Measurements from ENCODE around the gene TSC22D1.

The TSC22D1 gene

DNA sequence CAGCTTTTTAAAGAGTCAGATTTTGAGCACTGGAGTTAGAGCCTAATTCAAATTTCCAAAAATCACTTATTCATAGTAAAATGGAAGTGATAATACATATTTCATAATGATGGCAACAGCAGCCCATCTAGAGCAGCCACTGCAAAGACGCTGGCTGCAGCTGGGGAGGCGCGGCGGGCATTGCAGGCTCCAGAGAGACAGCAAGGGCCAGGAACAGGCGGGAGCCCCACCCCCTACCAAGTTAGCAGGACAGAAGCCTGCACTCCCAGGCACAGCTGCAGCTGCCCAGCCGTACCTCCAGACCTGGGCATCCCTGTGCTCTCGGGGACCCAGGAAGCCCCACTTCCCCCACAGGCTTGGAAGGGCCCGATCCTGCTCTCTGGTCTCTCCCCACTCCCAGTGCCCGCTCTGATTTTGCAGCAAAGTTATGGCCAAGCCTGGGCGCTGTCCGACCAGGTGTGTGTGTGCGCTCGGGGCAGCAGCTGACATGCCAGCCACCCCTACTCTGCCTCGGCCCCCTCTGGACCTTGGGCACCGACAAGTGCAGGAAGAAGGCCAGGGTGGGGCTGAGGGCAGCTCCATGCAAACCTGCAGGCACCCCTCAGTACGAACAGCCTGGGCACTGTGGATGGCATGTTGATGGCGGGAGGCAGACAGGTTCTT, 117.7 kb downstream of the TSC22D1 start:
- in situ Hi-C loops (cut with HindIII; ENCODE audit: low sequenced_read_pairs), result loop anchor here (10.0 to 25.0 kb wide), 2 partner anchors 421 to 554 kb away; no protein-coding TSS in a partner anchor

DNA sequence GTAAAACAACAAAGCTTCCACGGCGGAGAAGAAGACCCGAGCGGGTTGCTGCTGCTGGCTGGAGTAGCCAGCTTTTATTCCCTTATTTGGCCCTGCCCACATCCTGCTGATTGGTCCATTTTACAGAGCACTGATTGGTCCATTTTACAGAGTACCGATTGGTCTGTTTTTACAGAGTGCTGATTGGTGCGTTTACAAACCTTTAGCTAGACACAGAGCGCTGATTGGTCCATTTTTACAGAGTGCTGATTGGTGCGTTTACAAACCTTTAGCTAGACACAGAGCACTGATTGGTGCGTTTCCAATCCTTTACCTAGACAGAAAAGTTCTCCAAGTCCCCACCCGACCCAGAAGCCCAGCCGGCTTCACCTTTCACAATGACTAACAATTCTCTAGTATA, 119.9 kb downstream of the TSC22D1 start:
- in situ Hi-C loops (cut with HindIII; ENCODE audit: low sequenced_read_pairs), result loop anchor here (10.0 to 25.0 kb wide), 2 partner anchors 419 to 551 kb away; no protein-coding TSS in a partner anchor

DNA sequence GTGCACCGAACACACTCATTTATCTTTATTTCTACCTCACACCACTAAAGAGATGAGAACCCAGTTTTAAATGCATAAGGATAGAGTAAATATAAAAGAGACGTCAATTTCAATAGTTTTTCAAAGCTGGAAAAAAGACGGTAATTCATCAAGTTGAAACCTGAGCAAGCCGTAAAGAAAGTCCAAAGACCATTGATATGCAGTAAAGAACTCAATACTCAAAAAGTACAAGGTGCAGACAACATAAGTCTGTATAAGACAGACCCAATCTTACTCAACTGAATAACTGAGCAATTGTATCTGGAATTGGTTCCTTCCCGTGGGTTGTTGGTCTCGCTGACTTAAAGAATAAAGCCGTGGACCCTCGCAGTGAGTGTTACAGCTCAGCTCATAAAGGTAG, 120.4 kb downstream of the TSC22D1 start:
- in situ Hi-C loops (cut with HindIII; ENCODE audit: low sequenced_read_pairs), result loop anchor here (10.0 to 25.0 kb wide), 2 partner anchors 418 to 551 kb away; no protein-coding TSS in a partner anchor

DNA sequence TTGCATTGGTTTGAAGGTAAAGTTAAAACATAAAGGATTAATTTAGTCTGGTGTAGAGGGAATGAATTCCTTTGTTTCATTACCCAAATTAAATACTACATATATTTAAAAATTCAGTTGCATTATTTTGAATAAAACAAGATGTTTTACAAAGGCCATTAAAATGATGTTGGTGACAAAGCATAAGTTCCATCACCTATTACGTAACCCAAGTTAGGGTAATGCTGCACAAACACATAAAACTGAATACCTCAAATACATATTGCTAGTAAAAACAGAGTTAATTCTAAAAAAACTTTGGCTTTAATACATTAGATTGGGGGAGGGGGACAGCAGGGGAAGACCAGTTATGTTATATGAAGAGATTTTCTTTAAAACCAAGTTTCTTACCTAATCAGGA, 122.2 kb downstream of the TSC22D1 start:
- in situ Hi-C loops (cut with HindIII; ENCODE audit: low sequenced_read_pairs), result loop anchor here (10.0 to 25.0 kb wide), 2 partner anchors 417 to 549 kb away; no protein-coding TSS in a partner anchor

DNA sequence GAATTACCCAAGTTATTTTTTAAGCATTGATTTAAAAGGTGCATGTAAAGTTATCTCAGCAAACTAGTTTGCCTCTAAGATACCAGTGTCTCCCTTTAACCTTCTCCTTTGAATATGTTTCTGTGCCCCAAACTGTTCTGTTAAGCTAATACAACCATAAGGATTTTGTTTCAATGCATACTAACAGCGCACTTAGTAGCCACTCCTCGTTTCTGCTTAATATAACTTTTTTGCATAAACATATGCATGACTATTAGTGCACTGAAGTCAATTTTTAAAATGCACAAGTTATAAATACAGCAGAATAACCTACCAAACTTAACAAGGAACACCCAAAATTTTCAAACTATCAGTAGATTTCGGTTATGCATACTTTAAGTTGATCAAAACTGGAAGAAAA, 123.1 kb downstream of the TSC22D1 start:
- in situ Hi-C loops (cut with HindIII; ENCODE audit: low sequenced_read_pairs), result loop anchor here (10.0 to 25.0 kb wide), 2 partner anchors 416 to 548 kb away; no protein-coding TSS in a partner anchor

DNA sequence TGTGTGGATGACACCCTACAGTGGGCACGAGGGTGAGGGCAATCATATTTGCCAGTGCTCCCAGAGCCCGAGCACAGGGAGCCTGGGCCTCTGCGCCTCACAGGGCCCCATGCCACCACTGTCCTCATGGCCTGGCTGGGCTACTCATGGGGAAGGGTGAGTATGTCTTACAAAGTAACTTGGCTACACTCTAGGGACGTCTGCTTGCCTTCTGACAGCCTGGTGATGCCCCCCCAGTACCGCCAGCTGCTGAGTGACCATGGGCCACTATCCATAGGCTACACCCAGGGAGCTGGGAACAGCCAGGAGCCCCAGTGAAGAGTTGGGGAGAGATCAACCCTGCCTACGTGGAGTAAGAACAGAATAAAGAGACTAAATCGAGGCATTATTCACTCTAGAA, 123.7 kb downstream of the TSC22D1 start:
- in situ Hi-C loops (cut with HindIII; ENCODE audit: low sequenced_read_pairs), result loop anchor here (10.0 to 25.0 kb wide), 2 partner anchors 415 to 548 kb away; no protein-coding TSS in a partner anchor

DNA sequence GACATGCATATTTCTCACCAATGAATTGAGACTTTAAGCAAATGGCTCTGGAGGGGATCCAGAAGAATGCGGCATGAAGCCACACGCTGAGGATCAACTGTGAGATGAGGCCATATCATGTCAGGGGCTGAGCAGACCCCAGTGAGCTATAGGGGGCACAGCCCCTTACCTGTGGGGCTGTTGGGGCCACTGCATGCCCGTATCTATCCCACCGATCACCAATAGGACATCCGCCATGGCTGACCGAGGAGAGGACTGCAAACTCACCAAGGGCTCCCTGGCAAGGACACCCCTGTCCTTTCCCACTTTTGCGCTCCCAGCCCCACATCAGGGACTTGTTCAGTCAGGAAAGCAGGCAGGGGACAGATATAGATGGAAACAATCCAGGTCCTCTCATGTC, 124.5 kb downstream of the TSC22D1 start:
- in situ Hi-C loops (cut with HindIII; ENCODE audit: low sequenced_read_pairs), result loop anchor here (10.0 to 25.0 kb wide), 2 partner anchors 414 to 547 kb away; no protein-coding TSS in a partner anchor

DNA sequence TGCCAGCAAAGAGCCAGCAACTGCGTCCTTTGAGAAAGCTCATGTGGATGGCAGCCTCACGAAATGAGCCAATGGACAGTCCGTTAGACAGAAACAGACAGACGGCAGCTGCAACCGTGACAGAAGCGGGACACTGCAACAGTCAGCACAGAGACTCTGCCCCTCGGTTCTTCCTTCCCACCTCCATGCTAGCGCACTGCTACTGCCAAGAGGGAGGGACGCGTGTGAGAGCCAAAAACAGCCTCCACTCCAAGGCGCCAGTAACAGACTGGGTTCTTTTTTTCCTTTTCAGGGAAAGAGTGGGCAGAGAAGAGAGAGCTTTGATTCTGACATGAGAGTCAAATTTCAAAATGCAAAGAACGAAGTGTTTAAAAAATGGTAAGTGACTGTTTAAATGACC, 125.0 kb downstream of the TSC22D1 start:
- in situ Hi-C loops (cut with HindIII; ENCODE audit: low sequenced_read_pairs), result loop anchor here (10.0 to 25.0 kb wide), 2 partner anchors 414 to 546 kb away; no protein-coding TSS in a partner anchor

DNA sequence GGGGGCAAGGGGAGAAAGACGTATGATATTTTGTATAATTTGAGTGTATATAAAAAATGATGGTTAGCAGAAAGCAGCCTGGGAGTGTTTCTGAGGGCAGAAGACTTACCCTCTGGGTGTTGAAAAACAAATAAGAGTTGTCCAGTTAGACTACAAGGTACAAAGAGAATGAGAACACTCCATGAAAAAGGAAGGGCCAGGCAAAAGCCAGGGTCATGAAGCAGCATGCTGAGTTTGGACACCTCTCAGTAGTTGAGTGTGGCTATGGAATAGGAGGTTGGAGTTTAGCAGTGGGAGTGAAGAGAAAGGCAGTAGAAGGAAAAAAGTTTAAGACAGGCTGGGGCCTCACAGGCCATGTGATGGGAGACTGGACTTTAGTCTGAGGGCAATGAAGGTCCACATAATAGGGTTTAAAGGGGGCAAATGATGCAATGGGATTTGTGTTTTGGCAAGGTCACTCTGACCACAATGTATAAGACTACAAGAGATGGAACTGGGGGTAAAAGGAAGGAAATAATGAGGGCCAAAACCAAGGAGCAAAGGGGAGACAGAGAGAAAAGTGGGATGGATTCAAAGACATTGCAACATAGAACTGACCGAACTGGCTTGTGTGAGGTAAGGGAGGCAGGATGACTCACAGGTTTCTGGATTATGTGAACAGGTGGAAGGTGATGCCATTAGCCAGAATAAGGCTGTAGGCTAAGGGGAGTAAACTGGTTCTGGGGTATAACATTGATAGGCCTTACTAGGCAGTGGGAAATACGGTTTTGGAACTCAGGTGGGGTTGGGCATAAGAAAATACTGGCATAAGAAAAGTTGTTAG, 125.9 kb downstream of the TSC22D1 start:
- in situ Hi-C loops (cut with HindIII; ENCODE audit: low sequenced_read_pairs), result loop anchor here (10.0 to 25.0 kb wide), 2 partner anchors 413 to 545 kb away; no protein-coding TSS in a partner anchor

DNA sequence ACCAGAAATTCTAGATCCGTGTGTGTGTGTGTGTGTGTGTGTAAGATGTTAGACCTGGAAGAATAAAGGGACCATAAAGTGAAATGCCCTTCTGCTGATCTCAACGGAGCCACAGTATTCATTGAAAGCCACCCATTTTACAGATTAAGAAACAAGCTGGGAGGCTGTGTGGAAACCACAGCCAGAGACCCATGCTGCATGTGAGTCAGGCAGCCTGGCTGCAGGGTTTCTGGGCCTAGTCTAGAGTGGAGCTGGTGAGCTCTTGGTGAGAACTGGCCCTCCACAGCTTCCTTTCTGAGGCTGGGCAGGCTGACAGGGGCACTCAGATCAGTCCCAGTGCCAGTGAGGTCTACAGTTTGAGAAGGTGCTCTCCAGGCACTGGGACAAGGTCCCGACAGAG, 127.3 kb downstream of the TSC22D1 start:
- in situ Hi-C loops (cut with HindIII; ENCODE audit: low sequenced_read_pairs), result no loop called here

DNA sequence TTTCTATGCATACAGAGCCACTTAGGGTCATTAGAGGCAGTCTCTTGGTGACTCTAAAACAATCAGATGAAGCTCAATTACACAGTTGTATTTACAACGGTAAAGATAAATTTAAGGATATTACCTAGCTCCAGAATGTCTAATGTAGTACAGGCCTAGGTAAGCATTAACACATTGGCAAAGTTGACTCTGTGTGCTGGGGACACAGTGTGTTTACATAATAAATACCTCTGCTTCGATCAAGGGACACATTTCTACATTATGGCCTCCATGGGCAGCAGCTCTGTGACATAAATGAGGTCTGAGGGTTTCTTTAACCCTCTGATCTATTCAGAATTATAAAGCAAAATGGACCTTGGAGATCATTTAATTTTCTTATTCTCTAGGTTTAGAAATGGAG, 127.8 kb downstream of the TSC22D1 start:
- in situ Hi-C loops (cut with HindIII; ENCODE audit: low sequenced_read_pairs), result no loop called here

DNA sequence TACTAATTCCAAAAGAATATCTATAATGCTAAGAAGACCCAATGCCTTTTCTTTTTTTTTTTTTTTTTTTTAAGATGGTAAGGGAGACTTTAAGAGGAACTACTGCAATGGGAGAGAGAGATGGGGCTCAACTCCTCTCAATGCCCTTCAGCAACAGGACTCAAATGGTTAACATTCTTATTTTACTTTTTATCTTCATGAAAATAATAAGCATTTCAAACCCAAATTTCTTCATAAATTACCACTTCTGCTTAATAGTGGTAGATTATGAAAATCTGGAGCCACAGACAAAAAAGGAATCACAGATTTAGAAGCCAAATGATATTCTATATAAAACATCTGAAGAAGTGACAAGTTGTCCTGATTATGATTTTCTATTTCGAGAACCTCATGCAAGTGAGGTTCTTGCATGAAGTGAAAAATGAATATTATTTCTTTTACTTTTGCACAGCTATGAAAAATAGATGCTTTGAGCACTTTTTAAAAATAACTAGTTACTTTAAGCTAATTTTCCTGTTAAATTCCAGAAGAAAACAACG, 128.3 kb downstream of the TSC22D1 start:
- in situ Hi-C loops (cut with HindIII; ENCODE audit: low sequenced_read_pairs), result no loop called here

DNA sequence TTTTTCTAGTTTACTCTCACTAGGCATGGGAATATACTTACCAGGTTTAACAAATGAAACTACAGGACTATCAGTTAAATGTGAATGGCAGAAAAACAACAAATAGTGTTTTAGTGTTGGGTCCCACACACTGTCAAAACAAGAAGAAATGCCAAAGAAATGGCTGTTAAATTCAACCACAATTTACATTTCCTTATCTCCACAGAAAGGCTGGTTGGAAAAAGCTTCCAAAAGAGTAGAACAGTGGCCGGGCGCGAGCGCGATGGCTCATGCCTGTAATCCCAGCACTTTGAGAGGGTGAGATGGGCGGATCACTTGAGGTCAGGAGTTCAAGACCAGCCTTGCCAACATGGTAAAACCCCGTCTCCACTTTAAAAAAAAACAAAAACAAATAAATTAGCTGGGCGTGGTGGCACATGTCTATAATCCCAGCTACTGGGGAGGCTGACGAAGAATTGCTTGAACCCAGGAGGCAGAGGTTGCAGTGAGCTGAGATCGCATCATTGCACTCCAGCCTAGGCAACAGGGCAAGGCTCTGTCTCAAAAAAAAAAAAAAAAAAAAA, 136.0 kb downstream of the TSC22D1 start:
- in situ Hi-C loops (cut with HindIII; ENCODE audit: low sequenced_read_pairs), result no loop called here

DNA sequence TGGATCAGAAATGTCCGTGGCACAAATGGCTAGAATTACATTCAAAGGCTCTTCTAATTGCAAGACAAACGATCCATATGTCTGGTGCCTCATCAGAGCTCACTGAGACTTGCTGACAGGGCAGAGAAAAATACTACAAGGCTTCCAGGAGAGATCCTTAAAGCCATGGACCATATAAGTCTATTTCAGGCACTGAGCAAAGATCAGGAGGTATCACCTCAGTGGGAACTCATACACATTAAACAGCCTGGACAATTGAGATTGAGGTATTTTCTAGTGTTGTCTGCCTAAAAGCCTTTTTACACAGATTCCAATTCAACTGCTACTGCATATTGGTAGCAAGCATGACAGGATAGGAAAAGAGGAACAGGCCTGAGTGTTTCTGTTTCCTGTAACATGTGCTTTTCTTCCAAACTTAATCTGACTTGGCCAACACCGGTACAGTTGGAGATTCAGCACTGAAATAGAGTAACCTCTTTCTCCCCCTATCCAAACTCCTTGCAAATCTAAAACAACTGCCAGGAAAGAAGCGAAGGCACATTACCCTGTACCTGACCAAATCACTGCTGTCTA, 136.6 kb downstream of the TSC22D1 start:
- in situ Hi-C loops (cut with HindIII; ENCODE audit: low sequenced_read_pairs), result no loop called here

DNA sequence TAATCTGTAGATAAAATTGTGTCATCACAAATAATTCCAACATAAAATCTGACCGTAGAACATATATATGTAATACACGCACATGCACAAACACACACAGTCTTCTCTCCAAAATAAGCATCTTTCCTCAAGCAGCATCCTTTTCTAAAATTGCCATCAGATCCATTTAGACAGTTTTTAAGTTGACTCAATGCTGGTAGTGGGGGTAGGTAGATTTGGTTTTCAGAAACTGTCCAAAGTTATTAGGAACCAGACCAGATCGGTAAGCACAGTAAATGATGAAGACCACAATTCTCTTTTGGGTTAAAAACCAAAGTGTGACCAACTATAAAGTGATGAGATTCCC, 137.9 kb downstream of the TSC22D1 start:
- in situ Hi-C loops (cut with HindIII; ENCODE audit: low sequenced_read_pairs), result no loop called here

DNA sequence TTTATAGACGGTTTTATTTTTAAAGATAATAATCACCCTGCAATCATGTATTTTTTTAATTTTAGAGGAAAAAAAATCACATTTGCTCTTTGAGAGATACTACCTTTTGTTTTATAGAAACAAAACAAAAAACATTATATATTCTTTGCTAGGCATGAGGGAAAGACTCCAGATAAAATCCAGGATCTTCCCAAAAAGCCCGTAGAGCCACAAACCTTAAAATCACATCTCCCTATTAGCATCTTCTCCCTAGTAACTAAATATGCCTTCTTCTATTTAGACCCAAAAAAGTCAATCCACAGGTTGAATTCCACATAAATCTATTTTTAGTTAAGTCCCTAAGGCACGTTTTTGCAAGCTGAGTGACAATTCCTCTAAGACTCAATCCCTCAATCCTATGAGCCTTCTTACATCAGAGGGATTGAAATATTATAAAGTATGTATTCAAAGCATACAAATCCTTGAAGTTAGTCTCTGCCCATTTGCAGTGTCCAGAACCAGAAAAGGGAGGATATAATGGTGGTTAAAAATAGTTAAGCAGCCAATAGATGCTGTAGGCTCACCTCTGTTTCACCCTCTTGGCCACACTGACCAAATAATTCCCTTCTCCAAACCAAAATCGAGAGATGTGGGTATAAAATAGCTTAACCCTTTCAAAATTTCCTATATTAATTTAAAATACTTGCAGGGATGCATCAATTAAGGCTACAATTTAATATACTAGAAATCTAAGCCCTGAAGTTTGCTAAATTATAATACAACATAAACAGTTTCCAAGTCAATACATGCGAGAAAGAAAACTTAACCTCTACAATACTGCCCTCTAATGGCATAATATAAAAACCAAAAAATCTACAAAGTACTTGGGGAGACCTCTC, 138.5 kb downstream of the TSC22D1 start:
- in situ Hi-C loops (cut with HindIII; ENCODE audit: low sequenced_read_pairs), result no loop called here

DNA sequence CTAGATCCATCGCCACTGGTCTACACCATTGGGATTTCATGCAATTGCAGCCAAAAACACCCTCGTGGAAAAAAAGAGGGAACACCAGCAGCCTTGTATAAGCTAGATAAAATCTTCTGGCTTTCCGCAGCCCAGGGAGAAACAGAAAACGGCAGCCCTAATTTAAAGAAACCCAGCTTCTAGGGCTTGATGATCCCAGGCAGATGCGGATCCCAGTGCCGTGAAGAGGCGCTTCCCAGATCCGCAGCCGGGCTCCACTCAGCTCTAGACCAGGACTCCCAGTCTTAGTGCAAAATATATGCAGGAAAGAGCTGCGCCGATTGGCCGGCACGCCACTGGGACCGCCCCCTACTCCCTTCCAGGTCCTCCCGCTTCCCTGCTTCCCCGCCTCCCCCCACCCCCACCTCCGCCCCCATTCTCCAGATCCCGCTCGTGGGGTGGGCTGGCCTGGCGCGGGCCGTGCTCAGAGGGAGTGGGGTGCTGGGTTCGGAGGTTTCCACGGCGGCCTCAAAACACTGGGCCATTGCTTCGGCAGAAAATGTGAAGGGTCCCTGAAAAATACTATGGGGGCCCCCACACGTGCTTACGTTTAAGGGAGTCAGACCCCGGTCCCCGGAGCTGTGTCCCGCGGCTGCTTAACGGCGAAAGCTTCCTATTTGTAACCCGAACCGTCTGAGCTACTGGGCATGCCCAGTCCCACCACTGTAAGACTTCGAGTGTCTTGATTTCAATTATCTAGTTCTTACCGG, 139.4 kb downstream of the TSC22D1 start:
- in situ Hi-C loops (cut with HindIII; ENCODE audit: low sequenced_read_pairs), result no loop called here

DNA sequence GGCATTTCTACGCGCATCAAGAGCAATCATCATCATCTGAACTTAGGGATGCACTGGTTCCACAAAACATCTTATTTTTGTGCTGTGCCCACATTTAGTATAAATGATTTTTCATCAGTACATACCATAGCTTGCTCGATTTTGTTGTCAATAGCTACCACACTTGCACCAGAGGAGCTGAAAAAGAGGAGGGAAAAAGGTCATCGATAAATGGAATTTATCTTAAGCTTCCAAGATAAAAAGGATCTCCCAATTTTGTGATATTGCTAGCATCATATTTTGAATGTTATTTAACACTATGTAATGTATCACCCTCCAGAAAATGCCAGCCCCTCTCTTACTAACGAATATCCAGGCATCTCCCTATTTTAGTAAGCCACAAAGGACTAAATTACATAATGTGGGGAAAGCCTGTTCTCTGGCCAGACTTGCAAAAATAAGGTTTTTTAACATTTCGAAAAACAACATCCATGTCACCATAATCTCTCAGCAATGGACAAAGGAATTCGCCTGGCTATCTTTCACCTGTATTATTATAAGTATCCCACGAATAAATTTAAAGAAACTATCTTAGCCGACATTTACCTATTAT, 140.1 kb downstream of the TSC22D1 start:
- in situ Hi-C loops (cut with HindIII; ENCODE audit: low sequenced_read_pairs), result no loop called here

Measured in DLD1 (cell line).